ENCODE measurements around the gene RAB36.

The RAB36 gene

DNA sequence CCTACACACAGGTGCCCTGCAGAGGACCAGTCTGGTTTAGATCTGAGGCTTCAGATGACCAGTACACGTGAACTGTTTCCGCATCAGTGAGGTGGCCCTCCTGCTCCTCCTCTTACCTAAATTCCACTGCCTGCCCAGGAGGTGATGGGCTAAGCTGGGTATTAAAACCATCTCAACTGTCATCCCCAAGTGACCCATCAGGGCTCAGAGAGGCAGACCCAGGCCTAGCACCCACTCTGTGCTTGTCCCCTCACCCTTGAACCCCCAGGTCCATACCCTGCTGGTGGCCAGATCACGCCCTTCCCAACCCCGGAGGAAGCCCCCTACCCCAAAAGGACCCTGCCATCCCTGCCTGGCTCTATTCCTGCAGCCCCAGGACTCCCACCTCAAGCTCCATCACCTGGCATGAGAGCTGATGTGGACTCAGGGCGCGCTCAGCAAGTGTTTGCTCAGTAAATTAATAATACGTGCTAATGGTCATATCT lies 24.8 kb upstream of the RAB36 start:
- Histone ChIP-seq H3K27me3 (ENCODE audit: insufficient read depth, low read length, poor library complexity, severe bottlenecking) (no peaks in the 10 kb centered on the region), H3K9me2 (replicated peaks; ENCODE audit: low read depth, low read length) (no peaks in the 10 kb centered on the region)
- TF ChIP-seq, protein P1, sequence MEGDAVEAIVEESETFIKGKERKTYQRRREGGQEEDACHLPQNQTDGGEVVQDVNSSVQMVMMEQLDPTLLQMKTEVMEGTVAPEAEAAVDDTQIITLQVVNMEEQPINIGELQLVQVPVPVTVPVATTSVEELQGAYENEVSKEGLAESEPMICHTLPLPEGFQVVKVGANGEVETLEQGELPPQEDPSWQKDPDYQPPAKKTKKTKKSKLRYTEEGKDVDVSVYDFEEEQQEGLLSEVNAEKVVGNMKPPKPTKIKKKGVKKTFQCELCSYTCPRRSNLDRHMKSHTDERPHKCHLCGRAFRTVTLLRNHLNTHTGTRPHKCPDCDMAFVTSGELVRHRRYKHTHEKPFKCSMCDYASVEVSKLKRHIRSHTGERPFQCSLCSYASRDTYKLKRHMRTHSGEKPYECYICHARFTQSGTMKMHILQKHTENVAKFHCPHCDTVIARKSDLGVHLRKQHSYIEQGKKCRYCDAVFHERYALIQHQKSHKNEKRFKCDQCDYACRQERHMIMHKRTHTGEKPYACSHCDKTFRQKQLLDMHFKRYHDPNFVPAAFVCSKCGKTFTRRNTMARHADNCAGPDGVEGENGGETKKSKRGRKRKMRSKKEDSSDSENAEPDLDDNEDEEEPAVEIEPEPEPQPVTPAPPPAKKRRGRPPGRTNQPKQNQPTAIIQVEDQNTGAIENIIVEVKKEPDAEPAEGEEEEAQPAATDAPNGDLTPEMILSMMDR (conservative IDR thresholded peaks at IDR 0.05; ENCODE audit: low read length) = no peak
- no peak for TF ChIP-seq EZH2phosphoT487 (IDR thresholded peaks at IDR 0.05; ENCODE audit: borderline replicate concordance)

DNA sequence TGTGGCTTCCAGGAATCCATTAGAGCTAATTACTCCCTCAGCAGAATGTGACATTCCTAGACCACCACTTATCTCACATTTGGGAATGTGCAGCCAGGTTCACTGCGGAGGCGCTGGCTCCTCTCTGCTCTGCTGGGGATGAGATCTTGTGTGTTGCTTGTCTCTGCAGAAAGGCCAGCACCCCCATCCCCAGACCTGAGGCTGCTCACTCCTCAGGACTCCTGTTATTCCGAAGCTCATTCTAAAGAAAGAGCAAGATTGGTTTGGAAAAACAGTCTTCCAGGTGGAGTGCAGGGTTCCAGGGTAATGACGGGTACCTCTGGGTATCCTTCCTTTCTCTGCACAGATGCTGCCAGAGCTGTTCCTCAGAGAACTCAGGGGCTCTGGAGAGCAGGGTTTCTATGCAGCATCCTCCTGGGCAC lies 24.3 kb upstream of the RAB36 start:
- Histone ChIP-seq H4K20me1 (ENCODE audit: insufficient read depth, low read length, poor library complexity, severe bottlenecking) (no peaks in the 10 kb centered on the region), H3K4me3 (ENCODE audit: low read length, poor library complexity, severe bottlenecking) (no peak overlapping the region), H3K9ac (ENCODE audit: low read depth, low read length, poor library complexity, severe bottlenecking) (no peak overlapping the region), H3K79me2 (ENCODE audit: insufficient read depth, low read length) (no peaks in the 10 kb centered on the region), H3K4me2 (ENCODE audit: low read depth, low read length, poor library complexity, severe bottlenecking) (no peak overlapping the region), H3K27me3 (ENCODE audit: insufficient read depth, low read length, poor library complexity, severe bottlenecking) (no peaks in the 10 kb centered on the region), H3F3A (ENCODE audit: low read depth) (no peaks in the 10 kb centered on the region), H3K36me3 (ENCODE audit: insufficient read depth, low read length) (no peaks in the 10 kb centered on the region), H3K9me2 (replicated peaks; ENCODE audit: low read depth, low read length) (no peaks in the 10 kb centered on the region), H2AFZ (ENCODE audit: low read length) (no peak overlapping the region), H3K4me1 (ENCODE audit: insufficient read depth, low read length, poor library complexity, severe bottlenecking) (peaks cover 8% of the 10 kb centered on the region), H3K9me3 (ENCODE audit: insufficient read depth, low read depth, low read length) (no peaks in the 10 kb centered on the region)
- TF ChIP-seq EZH2phosphoT487 (IDR thresholded peaks at IDR 0.05; ENCODE audit: borderline replicate concordance) = no peak
- TF ChIP-seq, protein P1 (conservative IDR thresholded peaks at IDR 0.05; ENCODE audit: low read length) = no peak

More for the DNA sequence above, 24.8 kb upstream of the RAB36 start:
- Histone ChIP-seq H3K4me1 (ENCODE audit: insufficient read depth, low read length, poor library complexity, severe bottlenecking) (peaks cover 8% of the 10 kb centered on the region), H2AFZ (ENCODE audit: low read length) (no peak overlapping the region), H3K79me2 (ENCODE audit: insufficient read depth, low read length) (no peaks in the 10 kb centered on the region), H4K20me1 (ENCODE audit: insufficient read depth, low read length, poor library complexity, severe bottlenecking) (no peaks in the 10 kb centered on the region), H3F3A (ENCODE audit: low read depth) (no peaks in the 10 kb centered on the region), H3K9ac (ENCODE audit: low read depth, low read length, poor library complexity, severe bottlenecking) (no peak overlapping the region), H3K4me3 (ENCODE audit: low read length, poor library complexity, severe bottlenecking) (no peak overlapping the region), H3K36me3 (ENCODE audit: insufficient read depth, low read length) (no peaks in the 10 kb centered on the region), H3K9me3 (ENCODE audit: insufficient read depth, low read depth, low read length) (no peaks in the 10 kb centered on the region), H3K4me2 (ENCODE audit: low read depth, low read length, poor library complexity, severe bottlenecking) (no peak overlapping the region)

DNA sequence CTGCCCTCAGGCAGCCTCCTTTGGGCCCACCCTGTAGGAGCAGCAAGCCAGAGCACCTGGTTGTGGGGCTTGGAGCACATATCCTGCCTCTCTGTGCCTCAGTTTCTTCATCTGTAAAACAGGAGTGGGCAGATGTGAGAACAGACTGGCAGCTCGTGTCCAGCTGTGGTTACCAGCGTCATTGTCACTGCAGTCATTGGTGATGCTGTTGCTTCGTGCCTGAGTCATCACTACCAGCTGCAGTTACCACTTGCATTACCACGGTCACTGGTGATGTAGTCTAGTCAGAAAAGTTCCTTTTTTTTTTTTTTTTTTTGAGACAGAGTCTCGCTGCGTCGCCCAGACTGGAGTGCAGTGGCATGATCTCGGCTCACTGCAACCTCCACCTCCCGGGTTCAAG lies 23.9 kb upstream of the RAB36 start:
- Histone ChIP-seq H3K9me2 (replicated peaks; ENCODE audit: low read depth, low read length) (no peaks in the 10 kb centered on the region), H3K79me2 (ENCODE audit: insufficient read depth, low read length) (no peaks in the 10 kb centered on the region), H3K27me3 (ENCODE audit: insufficient read depth, low read length, poor library complexity, severe bottlenecking) (no peaks in the 10 kb centered on the region), H3K9me3 (ENCODE audit: insufficient read depth, low read depth, low read length) (no peaks in the 10 kb centered on the region), H4K20me1 (ENCODE audit: insufficient read depth, low read length, poor library complexity, severe bottlenecking) (no peaks in the 10 kb centered on the region), H3K9ac (ENCODE audit: low read depth, low read length, poor library complexity, severe bottlenecking) (no peak overlapping the region), H3K4me3 (ENCODE audit: low read length, poor library complexity, severe bottlenecking) (no peak overlapping the region), H3K36me3 (ENCODE audit: insufficient read depth, low read length) (no peaks in the 10 kb centered on the region), H3F3A (ENCODE audit: low read depth) (no peaks in the 10 kb centered on the region), H3K4me1 (ENCODE audit: insufficient read depth, low read length, poor library complexity, severe bottlenecking) (peaks cover 8% of the 10 kb centered on the region), H2AFZ (ENCODE audit: low read length) (no peak overlapping the region), H3K4me2 (ENCODE audit: low read depth, low read length, poor library complexity, severe bottlenecking) (no peak overlapping the region)
- TF ChIP-seq, protein P1 (conservative IDR thresholded peaks at IDR 0.05; ENCODE audit: low read length) = no peak
- TF ChIP-seq EZH2phosphoT487 (IDR thresholded peaks at IDR 0.05; ENCODE audit: borderline replicate concordance) = no peak
